ENCODE measurements around the gene CNST.
"Not testable (repeated sequence)": the region's sequence is repeated elsewhere in the genome, so short reads cannot be mapped to it uniquely, and the experiment has no call there.

Gene CNST

DNA sequence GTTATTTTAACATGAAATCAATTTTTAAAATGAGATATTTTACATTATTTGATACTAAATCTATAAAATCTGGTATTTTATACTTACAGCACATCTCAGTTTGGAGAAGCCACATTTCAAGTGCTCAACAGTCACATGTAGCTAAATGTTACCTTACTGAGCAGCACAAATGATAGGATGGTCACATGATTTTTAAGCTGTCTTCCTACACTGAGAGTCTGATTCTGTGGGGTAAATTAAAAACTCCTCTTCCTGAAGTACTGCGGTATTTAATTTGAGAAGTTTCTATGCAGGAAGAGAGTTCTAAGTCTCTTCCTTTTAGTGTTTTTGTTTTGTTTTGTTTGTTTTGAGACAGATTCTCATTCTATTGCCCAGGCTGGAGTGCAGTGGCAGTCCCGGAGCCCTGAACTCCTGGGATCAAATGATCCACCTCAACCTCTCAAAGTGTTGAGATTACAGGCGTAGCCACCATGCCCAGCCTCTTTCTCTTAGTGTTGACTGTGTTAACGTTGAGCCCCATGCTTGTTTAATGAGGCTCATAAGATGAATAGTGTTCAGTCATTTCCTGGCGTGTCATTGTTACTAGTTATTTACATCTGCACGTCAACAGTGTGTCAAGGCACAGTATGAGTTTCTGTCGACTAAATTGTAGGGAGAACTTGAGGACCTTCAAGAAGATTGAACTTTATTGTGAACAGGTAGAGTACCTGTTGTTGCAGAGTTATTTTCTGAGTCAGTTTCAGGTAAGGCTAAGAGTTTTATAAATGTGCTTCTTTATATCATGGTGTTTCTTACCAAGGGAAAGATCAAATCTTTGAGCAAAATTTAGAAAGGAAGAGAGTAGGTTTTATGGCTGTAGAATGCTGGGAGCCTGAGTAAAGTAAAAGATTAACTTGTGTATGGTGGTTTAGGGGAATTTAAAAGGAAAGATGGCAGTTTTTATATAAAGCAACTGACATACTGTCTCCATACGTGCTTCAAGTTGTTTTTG lies 3.3 kb downstream of the CNST start:
- no peak overlapping the region for H3K27ac ChIP-seq
- no peak for TF ChIP-seq ZFX (IDR thresholded peaks at IDR 0.05)
- no peak for TF ChIP-seq CTCF (conservative IDR thresholded peaks at IDR 0.05)

DNA sequence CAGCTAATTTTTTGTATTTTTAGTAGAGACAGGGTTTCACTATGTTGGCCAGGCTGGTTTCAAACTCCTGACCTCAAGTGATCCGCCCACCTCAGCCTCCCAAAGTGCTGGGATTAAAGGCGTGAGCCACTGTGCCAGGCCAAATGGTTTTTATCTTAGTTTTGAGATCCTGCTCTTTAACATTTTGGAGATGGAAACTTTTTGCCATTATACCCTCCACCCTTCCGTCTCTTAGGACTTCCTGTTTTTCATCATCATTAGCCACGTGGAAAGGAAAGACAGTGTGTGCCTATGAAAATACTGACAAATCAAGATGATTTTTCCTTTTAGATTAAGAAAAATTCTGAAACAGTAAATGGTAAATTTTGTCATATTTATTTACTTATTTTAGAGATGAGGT lies 5.1 kb downstream of the CNST start:
- not testable (repeated sequence) for H3K27ac ChIP-seq

DNA sequence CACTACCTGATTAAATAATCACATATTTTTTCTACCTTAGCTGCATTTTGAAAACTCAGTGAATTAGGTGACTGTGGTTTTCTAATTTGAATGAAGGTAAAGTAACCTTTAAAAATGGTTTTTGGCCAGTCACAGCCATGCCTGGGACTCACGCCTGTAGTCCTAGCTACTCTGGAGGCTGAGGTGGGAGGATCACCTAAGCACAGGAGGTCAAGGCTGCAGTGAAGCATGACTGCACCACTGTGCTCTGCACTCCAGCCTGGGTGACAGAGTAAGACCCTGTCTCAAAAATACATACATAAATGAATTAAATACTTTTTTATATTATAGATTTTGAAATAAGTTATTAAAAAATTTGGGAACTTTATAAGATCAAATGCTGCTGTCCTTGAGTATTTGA lies 5.7 kb downstream of the CNST start:
- H3K27ac ChIP-seq = no peak overlapping the region
- TF ChIP-seq ZFX (IDR thresholded peaks at IDR 0.05) (no peak), CTCF (conservative IDR thresholded peaks at IDR 0.05) (no peak)

DNA sequence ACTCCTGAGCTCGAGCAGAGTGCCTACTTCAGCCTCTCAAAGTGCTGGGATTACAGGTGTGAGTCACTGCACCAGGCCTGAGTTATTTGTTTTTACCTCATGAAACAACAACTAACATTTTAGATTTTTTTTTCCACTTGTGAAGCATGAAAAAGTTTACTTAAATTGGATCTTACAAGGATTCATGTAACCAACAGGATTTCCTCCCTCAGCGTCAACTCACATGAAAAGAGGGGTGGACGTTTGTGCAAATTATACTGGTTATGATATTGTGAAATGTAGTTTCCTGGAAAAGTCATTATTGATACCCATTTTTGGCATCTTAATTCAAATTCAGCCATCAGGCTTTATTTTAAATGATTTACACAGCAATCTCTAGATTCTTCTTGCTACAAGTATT lies 6.5 kb downstream of the CNST start:
- TF ChIP-seq ZFX (IDR thresholded peaks at IDR 0.05) (no peak), CTCF (conservative IDR thresholded peaks at IDR 0.05) (no peak)
- no peak overlapping the region for H3K27ac ChIP-seq

DNA sequence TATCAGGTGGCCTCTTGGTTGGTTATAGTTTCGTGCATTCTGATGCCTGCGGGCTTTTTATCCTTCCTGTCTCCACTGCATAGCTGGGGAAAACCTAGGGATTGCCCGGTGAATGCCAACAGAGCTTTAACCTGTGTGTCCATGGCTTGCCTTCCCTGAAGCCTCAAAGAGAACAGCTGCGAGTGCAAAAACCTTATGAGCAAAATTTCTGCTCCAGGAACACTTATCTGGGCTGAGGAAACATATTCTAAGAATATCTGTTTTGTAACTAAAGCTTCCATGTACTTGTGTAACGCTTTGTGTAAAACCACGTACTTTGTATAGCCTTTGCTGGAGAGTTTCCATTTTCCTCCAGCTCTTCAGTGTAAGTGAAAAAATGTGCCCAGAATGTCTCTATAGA lies 7.2 kb downstream of the CNST start:
- no peak for TF ChIP-seq ZFX (IDR thresholded peaks at IDR 0.05)
- TF ChIP-seq CTCF (conservative IDR thresholded peaks at IDR 0.05) = no peak
- H3K27ac ChIP-seq = no peak overlapping the region

GRCh38 chr1:246576709-246577032 lies 10.4 kb downstream of the CNST start:
- no peak for TF ChIP-seq ZFX (IDR thresholded peaks at IDR 0.05)
- TF ChIP-seq CTCF (conservative IDR thresholded peaks at IDR 0.05) = no peak
- no peak overlapping the region for H3K27ac ChIP-seq

DNA sequence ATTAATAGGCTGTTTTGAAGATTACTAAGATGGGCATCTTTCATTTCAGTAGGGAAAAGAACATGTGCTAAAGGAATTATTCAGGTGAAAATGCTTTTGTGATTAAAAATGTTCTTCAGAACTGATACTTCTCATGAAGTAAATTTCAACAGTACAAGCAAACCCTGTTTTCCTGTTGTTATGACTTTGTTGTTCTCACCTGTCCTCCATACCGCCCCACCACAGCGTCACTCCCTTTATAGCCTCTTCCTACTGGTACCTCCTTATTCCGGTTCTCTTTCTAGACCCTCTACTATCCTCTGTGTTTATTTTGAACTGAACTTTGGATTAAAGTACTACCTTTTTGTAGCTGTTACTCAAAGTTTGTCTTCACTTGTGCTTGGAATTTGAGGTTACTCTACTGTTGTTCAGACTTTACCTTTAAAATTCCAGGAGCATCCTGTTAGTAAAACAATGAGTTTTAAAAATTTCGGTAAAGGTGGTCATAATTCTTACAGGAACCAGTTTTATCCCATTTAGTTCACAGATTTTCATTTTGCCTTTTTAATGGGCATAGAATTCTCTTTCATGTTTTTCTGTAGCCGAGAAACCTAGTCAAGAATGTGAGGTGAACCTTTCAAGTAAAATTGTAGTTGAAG lies 10.9 kb downstream of the CNST start:
- no peak overlapping the region for H3K27ac ChIP-seq
- TF ChIP-seq ZFX (IDR thresholded peaks at IDR 0.05) (no peak), CTCF (conservative IDR thresholded peaks at IDR 0.05) (no peak)
